M059J (cell line): ENCODE measurements around the gene PPCDC. TPM values are rescaled to one million over a fixed set of nuclear protein-coding genes. Genes with fewer than 3 reads are reported as not detected.
A peak's percentile ranks its signal among the peaks of the same experiment; 100 is the strongest.

ENCODE experiments used
- DNase-seq: peaks from one replicate; pipeline ENCODE4 v3.0.0-alpha.2; 2012; ENCODE audit warnings: low read depth
- total RNA-seq: library from RNA; depleted of rRNA; stranded (reverse); fragments of >200 nt; shearing (Covaris generic); gene quantifications from 2 replicates; pipeline ENCODE4 v1.2.3, GENCODE V29; 2014

Gene PPCDC
- total RNA-seq, 1 experiment from 2014 or later: 15.9 TPM

DNA sequence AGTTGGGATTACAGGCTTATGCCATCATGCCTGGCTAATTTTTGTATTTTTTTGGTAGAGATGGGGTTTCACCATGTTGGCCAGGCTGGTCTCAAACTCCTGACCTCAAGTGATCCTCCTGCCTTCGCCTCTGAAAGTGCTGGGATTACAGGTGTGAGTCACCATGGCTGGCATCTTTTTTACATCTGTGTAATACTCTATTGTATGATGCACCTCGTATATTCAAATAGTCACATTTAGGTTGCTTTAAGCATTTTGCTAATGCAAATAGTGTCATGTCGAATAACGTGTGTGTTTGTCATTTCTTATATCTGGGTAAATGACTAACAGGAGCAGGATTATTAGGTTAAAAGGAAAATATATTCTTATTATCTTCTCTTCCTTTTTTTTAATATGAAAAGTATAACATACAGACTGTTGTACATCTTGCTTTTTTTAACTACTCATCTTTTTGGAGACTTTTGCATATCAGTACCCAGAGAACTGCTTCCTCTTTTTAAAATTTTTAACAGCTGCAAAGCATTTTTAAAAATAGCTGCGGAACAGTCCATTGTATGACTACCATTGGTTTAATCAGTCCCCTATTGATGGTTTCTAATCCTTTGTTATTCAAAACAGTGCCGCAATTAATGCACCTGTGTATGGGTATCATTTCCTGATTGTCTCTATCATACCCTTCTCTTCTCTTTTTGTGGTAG, 14.6 kb upstream of the PPCDC start:
- DNase-seq: no peak

DNA sequence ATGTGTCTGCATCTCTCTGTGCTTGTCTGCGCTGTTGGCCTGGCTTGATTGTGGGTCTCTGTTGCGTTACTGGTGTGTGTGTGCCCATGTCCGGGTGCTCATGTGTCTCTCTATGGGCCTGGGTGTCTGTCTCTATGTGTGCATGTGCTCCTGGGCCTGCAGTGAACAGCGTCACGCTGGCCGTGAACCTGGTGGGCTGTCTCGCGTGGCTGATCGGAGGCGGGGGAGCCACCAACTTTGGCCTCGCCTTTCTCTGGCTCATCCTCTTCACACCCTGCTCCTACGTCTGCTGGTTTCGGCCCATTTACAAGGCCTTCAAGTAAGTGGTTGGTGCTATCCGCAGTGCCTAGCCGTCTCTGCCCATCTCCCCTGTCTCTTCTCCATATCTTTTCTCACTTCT, 7.0 kb upstream of the PPCDC start:
- DNase-seq: no peak

DNA sequence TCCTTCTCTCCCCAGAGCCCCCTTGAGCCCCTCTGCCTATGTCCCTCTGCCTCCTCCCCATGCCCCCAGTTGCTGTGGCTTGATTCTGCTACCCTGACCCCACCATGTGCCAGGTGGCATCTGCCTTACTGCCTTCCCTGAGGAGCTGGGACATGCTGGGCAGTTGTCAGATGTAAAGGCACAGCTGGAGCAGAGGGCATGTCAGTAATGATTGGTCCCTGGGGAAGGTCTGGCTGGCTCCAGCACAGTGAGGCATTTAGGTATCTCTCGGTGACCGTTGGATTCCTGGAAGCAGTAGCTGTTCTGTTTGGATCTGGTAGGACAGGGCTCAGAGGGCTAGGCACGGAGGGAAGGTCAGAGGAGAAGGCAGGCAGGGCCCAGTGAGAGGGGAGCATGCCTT, 3.5 kb upstream of the PPCDC start:
- no peak for DNase-seq

DNA sequence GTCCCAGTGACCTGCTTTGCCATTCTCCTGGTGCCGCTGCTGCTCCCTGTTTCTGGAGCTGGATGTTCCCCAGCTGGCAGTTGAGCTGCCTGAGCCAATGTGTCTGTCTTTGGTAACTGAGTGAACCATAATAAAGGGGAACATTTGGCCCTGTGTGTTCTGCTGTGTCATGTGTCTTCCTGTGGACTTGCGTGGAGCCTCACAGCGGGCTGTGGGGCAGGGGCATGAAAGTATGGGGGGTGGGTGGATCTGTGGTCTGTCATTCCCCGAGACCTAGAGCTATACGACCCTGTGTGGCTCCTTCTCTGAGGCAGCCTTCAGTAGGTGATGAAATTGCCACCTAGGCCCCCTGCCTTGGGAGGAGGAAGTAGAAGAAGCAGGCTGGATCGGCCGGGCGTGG, 2.0 kb upstream of the PPCDC start:
- DNase-seq: no peak

DNA sequence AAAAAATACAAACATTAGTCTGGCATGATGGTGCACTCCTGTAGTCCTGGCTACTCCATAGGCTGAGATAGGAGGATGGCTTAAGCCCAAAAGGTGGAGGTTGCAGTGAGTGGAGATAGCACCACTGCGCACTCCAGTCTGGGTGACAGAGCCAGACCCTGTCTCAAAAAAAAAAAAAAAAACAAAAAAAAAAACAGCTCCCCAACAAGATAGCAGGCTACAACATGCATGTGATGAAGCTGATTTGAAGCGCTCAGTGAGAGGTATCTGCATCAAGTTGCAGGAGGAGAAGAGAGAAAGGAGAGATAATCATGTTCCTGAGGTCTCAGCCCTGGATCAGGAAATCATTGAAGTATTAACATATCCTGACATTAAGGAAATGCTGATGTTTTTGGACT, 608 bp upstream of the PPCDC start:
- no peak for DNase-seq

DNA sequence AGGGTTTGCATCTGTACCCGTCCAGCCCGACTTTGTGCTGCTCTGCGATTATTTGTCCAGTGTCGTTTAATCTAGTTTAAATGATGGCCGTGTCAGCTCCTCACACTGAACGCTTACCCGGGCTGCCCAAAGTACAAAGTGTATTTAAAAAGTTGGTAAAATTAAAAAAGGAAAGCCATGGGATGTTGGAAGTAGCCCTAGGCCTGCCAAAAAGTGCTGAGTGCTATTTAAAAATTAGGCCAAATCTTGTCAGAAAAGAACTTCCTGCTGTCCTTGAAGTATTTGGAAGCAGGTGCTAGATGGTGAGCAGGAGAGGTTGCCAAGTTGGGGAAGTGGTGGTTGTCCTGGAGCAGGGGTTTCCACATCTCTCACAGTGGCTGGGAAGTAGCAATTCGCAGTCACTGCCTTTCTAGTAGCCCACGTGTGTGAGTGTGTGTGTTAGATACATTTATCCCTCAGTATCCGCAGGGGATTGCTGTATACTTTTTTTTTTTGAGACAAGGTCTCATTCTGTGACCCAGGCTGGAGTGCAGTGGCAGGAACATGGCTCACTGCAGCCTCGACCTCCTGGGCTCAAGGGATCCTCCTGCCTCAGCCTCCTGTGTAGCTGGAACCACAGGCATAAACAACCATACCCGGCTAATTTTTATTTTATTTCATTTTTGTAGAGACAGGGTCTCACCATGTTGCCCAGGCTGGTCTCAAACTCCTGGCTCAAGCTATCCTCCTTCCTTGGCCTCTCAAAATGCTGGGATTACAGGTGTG, 664 bp downstream of the PPCDC start:
- peak; percentile 40 for DNase-seq

DNA sequence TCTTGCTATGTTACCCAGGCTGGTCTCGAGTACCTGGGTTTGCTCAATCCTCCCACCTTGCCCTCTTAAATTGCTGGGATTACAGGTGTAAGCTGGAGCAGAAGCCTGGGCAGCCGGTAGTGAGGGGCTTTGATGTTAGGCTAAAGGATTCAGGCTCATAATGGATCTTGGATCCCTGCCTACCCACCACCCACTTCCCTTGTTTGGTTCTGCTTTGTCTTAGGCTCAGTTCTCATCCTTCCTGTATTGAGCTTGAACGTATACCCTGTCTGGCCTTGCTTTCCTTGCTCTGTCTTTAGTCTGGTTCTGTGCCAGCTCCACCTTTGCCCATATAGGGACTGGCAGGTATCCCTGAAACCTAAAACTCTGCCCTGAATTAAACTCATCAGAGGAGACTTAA, 1.7 kb downstream of the PPCDC start:
- DNase-seq: no peak

DNA sequence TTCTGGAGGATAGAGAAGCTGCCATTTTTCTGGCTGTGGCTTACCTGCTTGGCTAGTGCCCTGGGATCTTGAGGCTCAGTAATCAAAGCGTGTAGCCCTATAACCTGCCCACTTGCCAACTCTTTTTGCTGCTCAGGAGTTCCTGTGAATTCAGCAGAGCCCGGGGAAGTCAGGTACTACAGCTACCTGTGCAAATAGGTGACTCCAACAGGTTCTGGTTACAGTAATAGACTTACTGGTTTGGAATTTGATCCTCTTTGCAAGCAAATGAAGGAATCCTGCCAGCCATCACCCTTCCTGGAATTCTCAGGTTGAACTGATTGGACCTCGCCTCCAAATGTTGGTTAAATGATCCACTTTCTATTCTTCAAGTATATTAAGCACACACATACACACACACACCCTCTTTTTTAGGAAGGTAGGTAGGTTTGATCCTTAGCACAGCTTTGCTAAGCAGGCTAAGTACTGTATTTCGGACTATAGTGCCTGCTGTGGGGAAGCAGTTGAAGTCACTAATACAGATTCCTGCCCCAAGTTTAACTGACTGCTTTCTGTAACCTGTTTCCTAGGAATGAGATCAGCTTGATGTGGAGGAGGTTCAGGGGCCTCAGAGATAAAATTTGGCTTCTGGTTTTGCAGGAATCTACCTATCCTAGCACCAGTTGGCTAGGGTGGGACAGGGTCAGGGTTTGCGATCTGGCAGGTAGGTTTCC, 2.3 kb downstream of the PPCDC start:
- DNase-seq: no peak

DNA sequence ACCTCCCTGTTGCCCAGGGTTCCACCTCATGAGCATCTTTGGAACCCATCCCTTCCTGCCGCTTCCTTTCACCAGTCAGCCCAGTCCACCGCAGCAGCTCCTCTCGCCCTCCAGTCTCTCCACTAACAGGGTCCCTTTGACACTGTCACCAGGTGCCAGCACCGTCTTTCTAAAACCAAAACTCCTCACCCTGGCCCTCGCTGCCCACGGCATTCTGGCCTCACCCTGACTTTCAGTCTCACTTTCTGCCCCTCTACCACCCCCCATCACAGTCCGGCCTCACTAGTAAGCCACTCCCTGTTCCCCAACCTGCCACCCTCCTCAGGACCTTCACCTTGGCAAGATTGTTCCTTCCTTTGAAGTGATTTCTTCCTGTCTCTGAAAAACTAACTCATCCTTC, 4.2 kb downstream of the PPCDC start:
- DNase-seq: no peak

DNA sequence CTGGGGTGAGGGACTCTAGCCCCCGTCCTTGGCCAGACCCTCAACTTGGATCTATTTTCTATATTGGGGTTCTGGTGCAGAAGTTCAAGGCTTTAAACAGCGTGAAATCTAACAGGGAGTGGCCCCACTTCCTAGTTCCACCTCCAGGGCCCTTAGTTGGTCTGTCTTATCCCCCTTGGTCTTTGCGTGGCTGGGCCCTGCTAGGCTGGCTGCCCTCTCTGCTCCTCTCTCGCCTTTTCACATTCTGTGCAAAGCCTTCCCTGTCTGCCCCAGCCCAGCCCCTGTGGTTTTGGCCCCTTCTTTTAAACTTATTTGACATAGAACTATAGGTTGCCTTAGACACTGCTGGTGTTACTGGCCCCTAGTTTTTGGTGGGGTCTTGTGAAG, 5.6 kb downstream of the PPCDC start:
- DNase-seq: no peak

DNA sequence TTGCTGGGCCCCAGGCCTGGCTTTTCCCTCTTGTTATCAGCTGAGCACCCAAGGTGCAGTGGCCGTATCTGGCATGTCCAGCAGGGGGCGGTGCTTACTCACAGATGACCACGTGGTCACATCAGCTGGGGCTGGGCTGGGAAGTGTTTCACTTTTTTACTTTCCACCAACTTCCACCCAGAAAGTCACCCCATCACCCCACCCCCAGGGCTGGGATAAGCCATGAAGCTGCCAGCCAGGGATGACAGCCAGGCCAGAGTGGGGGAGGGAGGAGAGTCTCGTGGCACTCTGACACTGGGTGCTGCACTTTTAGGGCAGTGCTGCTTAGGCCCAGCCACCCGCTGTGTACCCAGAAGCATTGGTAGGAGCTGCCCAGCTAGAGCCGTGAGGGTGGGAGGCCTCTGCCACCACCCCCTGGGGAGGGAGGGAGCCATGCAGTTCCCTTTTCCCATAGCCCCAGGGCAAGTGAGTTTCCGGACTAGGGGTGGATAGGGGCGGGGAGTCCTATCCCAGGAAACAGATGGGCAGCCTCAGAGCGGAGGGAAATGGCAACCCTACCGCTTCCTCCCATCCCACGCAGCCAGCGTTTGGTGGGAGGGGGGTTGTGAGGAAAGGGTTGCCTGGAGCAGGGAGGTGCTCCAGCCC, 6.1 kb downstream of the PPCDC start:
- peak; percentile 96 for DNase-seq

DNA sequence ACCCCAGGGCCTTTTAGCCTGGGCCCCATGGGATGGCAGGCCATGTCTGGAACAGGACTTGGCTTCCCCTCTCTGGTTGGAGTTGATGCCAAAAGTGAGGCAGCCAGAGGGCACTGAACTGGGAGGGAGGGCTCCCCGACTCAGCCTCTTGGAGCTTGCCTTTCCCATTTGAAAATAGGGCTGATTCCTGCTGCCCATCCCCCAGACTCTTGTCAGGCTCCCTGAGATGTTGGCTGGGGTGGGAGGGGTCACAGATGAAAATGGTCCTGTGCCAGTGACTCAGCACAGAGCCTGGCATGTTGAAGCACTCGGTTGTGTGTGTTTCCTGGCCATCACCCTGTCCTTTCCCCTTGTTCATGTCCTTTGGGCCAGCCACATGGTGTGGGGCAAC, 6.6 kb downstream of the PPCDC start:
- peak; percentile 90 for DNase-seq

DNA sequence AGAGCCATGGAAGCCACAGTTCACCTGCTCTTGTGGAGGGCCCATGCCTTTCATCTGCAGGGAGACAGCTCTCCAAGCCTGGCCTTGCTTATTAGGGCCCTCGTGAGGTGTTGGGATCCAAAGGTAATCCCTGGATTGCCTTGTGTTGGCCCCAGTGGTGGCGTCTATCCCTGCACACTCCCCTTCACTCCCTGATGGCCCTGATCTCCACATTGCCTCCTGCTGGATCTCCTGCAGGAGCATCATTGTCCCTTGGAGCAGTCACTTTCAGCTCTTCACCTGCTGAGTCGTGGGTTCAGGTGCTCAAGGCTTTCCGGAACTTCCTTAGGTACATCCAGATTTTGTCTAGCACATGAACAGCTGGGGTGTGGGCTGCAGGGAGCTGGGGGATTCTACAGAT, 7.0 kb downstream of the PPCDC start:
- DNase-seq: no peak

DNA sequence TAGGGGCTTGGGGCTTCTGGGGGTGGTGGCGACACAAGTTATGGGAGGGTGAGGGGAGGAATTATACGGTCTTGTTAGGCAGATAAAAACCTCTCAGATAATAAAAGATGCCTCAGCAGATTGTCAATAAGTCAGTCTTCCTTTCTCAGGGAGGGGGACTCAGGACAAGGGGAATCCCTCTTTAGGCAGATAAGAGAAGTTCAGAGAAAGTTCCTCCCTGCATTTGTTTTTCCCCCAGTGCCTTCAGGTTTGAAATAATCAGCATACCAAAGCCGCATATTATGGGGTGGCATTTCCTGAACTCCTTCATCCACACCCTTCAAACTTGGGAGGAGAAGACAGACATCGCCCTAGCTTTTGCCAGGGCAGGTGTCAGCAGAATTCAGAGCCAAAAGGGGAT, 8.5 kb downstream of the PPCDC start:
- no peak for DNase-seq

DNA sequence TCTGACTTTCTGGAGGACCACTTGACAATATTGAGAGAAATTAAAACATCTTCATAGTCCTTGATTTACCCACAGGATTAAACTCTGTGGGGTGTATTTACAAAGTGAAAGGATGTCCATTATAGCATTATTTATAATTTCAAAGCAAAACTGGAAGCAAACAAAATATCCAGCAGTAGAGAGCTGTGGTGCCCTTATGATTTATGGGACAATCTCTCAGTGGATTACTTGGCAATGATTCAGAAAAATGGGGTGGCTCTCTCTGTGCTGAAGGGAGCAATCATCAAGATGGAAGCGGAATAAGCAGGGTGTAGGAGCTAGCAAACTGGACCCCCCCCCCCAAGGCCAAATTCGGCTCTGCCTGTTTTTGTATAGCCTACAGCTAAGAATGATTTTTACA, 9.0 kb downstream of the PPCDC start:
- no peak for DNase-seq

DNA sequence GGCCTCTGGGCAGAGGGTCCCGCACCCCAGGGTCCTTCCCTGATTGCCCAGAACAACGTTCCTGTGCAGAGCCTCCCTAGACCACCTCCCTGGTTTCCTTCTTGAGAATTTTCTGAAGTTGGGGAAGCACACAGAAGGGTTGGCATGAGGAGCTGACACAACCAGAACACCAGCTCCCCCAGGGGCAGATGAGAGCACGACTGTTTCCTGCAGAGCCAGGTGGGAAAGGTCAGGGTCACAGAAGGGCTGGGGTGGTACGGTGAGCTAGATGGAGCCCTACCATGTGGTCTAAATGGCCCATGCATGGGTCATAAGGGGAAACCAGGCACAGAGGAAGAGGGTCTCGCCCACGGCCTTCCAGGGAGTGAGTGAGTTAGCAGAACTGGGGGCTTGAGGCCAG, 10.4 kb downstream of the PPCDC start:
- no peak for DNase-seq

DNA sequence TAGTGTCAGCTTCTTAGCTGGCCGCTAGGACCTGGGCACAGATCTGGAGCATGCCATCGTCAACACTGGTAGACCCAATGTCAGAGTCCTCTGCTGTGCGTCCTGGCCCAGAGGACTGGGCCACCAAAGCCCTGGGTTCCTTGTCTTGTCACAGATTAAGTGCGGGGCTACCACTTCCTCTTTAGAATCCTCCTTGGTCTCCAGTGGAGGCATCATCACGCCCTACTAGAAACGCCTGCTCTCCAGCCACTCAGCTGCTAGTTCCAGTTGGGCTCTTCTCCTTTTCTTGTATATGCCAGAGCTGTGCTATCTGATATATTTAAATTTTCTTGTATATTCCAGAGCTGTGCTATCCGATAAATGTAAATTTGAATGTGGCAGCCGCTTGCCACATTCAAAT, 11.2 kb downstream of the PPCDC start:
- DNase-seq: no peak

DNA sequence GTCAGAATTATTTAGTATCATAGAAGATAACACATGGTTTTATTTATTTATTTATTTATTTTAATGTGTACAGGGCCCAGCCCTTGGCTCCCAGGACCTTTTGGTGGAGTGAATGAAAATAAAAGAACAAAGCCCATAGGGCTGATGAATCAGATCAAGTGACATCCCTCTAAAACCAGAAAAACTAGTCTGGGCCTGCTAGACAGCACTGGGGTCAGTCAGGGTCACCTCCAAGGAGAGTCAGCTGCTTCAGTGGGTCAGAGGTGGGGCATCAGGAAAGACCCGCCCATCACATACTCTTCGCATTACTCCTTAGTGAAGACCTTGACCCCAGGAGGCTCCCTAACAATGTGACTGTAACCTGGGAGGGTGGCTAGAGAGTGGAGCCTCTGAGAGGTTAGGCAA, 12.8 kb downstream of the PPCDC start:
- peak; percentile 89 for DNase-seq

DNA sequence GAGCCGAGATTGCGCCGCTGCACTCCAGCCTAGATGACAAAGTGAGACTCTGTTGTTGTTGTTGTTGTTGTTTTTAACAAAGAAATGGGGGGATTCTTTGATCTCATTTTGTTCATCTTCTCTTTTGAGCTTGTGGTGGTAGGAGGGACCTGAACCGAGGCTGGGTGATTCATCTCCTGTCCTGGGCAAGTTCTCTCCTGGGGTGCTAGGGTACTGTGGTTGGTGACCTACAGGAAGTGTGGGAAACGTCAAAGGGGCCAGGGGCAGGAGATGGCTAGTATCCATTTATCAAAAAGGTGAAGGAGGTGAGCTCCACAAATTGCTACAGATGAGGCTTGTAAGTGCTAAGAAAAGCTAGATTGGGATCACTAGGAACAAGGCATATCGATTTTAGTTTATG, 14.3 kb downstream of the PPCDC start:
- DNase-seq: peak; percentile 65

DNA sequence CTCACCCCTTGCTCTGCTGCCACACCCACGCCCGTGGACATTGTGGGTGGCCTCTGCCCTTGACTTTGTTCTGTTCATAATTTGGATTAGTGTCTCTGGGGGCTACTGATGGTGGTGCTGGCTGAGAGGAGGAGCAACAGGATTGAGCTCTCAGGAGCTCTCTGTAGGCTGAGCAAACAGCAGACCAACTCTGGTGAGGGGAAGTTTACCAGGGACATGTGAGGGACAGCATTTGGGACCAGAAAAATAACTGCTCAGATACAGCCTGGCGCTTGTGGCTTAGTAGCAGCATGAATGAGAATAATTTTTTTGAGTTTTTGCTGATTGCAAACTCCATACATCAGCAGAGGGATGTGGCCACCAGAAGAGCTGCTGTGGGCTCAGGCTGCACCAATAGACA, 14.8 kb downstream of the PPCDC start:
- no peak for DNase-seq

DNA sequence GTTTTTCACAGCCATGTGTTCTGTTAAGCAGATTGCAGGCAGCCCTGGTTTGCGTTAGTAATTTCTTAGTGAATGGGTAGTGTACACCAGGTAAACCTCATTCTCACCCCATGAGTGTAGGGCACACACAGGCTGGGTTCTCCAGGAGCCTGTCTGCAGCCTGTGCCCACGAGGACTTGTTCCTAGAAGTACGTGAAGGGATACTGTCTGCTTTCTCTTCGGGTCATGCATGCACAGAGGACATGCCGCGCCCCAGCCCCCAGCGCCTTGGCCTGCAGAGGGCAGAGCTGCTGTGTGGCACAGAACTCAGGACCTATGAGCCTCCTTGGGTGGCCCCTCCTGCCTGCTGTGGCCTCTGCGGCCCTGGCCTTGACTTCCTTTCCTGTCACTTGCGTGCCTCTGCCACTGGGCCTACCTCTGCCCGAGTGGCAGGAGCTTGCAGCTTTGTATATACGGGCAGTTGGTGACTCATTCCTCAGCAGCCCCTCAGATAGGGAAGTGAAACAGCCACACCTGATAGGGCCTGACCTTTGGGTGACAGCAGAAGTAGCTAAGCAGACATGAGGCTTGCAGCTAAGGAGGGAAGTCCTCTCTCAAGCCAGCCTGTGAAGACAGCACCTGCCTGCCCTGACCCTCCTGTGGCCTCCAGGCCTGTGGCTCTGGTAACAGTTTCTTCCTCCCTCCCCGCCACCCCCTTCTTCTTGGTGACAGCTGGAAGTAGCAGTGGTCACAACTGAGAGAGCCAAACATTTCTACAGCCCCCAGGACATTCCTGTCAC, 19.5 kb downstream of the PPCDC start:
- DNase-seq: peak; percentile 86
